Measurements from ENCODE around the gene OR8J1. TPM values are rescaled to one million over a fixed set of nuclear protein-coding genes. Genes with fewer than 3 reads are reported as not detected.

The OR8J1 gene, protein sequence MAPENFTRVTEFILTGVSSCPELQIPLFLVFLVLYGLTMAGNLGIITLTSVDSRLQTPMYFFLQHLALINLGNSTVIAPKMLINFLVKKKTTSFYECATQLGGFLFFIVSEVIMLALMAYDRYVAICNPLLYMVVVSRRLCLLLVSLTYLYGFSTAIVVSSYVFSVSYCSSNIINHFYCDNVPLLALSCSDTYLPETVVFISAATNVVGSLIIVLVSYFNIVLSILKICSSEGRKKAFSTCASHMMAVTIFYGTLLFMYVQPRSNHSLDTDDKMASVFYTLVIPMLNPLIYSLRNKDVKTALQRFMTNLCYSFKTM
- not detected in 2 replicates for total RNA-seq

DNA sequence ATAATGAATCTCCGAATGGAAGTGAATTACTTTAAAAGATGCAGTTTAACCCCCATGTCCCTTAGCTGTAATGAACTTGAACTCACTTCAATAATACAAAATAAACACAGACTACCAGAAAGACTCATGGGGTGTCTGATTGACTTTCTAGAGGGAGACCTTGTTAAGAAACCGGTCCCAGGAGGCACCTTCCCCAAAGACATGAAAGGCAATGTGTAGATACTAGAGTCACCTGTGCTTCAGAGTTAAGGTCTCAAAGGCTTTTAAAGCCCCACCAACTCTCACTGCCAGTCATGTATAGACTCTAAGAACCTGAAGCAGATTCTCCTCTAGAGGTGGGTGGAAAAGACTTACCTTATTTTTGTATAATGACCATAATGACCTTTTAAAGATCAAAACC, at the start of gene OR8J1:
OR8J1 (plus strand) TSS at position 301 of the 400 bp plus-strand sequence. CDS start 5,956 bp downstream, outside the sequence.
- no peak within 1 kb of the TSS for H3K4me3 ChIP-seq (ENCODE audit: low read depth, low read length)
- TF ChIP-seq, protein P1, sequence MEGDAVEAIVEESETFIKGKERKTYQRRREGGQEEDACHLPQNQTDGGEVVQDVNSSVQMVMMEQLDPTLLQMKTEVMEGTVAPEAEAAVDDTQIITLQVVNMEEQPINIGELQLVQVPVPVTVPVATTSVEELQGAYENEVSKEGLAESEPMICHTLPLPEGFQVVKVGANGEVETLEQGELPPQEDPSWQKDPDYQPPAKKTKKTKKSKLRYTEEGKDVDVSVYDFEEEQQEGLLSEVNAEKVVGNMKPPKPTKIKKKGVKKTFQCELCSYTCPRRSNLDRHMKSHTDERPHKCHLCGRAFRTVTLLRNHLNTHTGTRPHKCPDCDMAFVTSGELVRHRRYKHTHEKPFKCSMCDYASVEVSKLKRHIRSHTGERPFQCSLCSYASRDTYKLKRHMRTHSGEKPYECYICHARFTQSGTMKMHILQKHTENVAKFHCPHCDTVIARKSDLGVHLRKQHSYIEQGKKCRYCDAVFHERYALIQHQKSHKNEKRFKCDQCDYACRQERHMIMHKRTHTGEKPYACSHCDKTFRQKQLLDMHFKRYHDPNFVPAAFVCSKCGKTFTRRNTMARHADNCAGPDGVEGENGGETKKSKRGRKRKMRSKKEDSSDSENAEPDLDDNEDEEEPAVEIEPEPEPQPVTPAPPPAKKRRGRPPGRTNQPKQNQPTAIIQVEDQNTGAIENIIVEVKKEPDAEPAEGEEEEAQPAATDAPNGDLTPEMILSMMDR (IDR thresholded peaks at IDR 0.05; ENCODE audit: insufficient read depth, low read length, poor library complexity, severe bottlenecking) = no peak
- DNase-seq (ENCODE audit: low read depth) = no peak
- no peaks in the 10 kb centered on the region for H3K36me3 ChIP-seq (ENCODE audit: control insufficient read depth, insufficient read depth, low read length)
- no peaks in the 10 kb centered on the region for H3K27me3 ChIP-seq (ENCODE audit: control insufficient read depth, insufficient read depth, low read length)

DNA sequence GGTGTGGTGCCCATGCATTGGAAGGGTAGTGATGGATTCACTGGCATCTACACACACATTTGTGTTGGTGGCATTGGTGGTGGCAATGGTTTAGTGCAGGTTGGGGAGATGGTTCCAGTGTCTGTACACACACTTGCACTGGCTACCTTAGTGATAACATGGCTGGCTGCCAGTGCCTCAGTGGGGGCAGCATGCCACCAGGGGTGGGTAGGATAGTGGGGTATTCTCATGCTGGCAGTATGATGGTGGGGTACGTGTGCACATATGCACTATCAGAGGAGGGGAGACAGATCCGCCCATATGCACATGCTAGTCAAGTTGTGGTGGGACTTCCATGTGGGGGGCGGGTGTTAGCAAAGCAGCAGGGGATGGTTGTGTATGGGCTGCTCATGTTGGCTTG, 46.3 kb upstream of the OR8J1 start:
- Histone ChIP-seq H3K27me3 (ENCODE audit: control insufficient read depth, insufficient read depth, low read length) (no peaks in the 10 kb centered on the region), H3K36me3 (ENCODE audit: control insufficient read depth, insufficient read depth, low read length) (no peaks in the 10 kb centered on the region), H3K4me3 (ENCODE audit: low read depth, low read length) (no peak overlapping the region)
- no peak for DNase-seq (ENCODE audit: low read depth)
- TF ChIP-seq, protein P1 (IDR thresholded peaks at IDR 0.05; ENCODE audit: insufficient read depth, low read length, poor library complexity, severe bottlenecking) = no peak

DNA sequence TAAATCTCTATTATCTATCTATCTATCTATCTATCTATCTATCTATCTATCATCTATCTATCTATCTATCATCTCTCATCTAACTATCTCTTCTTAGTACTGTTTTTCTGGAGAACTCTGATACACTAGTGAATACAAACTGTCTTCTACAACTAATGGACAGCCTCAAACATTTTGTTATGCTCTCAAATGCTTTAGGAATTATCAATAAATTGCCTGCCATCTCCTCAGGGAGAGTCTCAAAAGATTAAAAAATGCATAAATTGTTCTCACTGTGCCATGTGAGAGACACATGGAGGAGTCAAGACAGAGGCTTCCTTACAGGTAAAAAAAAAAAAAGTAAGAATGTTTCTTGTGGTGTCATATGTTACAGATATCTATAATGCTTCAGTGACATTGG, 39.2 kb upstream of the OR8J1 start, which contains the start of gene OR8K3:
OR8K3 (plus strand) TSS at position 301 of the 400 bp plus-strand sequence. CDS start 3,163 bp downstream, outside the sequence.
- Histone ChIP-seq H3K4me3 (ENCODE audit: low read depth, low read length) (no peak within 1 kb of the TSS), H3K27me3 (ENCODE audit: control insufficient read depth, insufficient read depth, low read length) (no peaks in the 10 kb centered on the region), H3K36me3 (ENCODE audit: control insufficient read depth, insufficient read depth, low read length) (no peaks in the 10 kb centered on the region)
- TF ChIP-seq, protein P1 (IDR thresholded peaks at IDR 0.05; ENCODE audit: insufficient read depth, low read length, poor library complexity, severe bottlenecking) = no peak
- DNase-seq (ENCODE audit: low read depth) = no peak

DNA sequence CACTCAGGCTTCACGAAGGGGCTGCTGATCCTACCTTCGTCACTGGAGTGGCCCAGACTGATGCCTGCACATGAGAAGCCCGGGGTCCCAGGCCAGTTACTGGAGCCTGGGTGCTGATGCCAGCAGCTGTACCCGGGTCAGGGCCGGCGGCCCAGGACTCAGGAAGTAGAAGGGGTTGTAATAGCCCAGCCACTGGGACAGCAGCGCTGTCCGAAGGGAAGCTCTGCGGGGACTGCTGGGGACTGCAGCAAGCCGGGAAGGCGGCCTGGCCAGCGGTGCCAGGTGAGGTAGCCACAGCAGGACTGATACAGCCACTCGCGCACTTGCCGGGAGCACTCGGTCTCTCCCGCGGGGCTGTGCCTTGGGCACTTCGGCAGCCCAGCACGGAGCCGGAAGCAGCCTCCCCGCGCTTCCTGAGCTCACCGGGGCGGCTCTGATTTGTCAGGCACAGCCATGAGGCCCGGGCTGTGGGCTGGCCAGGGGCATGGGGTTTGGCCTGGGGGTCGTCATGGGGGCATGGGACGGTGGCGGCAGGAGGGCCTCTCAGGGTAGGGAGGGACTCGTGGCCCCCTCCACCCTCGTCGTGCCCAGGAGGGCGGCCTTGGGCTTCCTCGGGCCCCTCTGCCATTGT, 22.1 kb upstream of the OR8J1 start:
- TF ChIP-seq, protein P1 (IDR thresholded peaks at IDR 0.05; ENCODE audit: insufficient read depth, low read length, poor library complexity, severe bottlenecking) = no peak
- no peak overlapping the region for H3K4me3 ChIP-seq (ENCODE audit: low read depth, low read length)
- no peak for DNase-seq (ENCODE audit: low read depth)
- H3K27me3 ChIP-seq (ENCODE audit: control insufficient read depth, insufficient read depth, low read length) = no peaks in the 10 kb centered on the region
- H3K36me3 ChIP-seq (ENCODE audit: control insufficient read depth, insufficient read depth, low read length) = no peaks in the 10 kb centered on the region

DNA sequence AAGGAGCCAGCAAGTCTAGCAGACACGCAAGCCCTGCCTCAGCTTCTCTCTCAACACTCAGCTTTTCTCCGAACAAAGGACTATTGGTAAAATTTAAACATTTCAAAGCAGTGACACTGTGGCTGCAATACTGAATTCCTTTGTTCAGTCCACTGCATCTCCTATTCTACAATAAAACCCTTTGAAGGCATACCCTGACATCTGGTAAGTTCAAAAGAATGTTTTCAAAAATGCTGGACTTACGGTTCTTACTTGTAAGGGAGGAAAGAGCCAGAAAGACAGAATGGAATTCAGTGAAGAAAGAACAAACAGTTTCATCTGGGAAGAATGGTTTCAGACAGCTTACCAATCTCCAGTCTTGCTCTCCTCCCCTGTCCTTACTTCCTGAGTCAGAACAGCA, 20.9 kb upstream of the OR8J1 start:
- Histone ChIP-seq H3K36me3 (ENCODE audit: control insufficient read depth, insufficient read depth, low read length) (no peaks in the 10 kb centered on the region), H3K27me3 (ENCODE audit: control insufficient read depth, insufficient read depth, low read length) (no peaks in the 10 kb centered on the region), H3K4me3 (ENCODE audit: low read depth, low read length) (no peak overlapping the region)
- TF ChIP-seq, protein P1 (IDR thresholded peaks at IDR 0.05; ENCODE audit: insufficient read depth, low read length, poor library complexity, severe bottlenecking) = no peak
- DNase-seq (ENCODE audit: low read depth) = no peak
